GM21723 (cell line): ENCODE measurements around the gene ZSWIM1.
"Not testable (repeated sequence)": the region's sequence is repeated elsewhere in the genome, so short reads cannot be mapped to it uniquely, and the experiment has no call there.

ENCODE experiments used
- ATAC-seq: cut with Tn5 transposase; IDR thresholded peaks from one replicate; pipeline ENCODE4 v1.9.1; 2021; ENCODE audit warnings: mild to moderate bottlenecking, moderate library complexity; ENCODE audit not compliant: unreplicated experiment

ZSWIM1 gene

GRCh38 chr20:45887346-45887715, 6.3 kb downstream of the ZSWIM1 start, which contains the start of gene SPATA25:
Gene SPATA25, minus strand, starts transcription at chr20:45887622. Its CDS starts 32 bp downstream, at chr20:45887590.
- no peak for ATAC-seq

DNA sequence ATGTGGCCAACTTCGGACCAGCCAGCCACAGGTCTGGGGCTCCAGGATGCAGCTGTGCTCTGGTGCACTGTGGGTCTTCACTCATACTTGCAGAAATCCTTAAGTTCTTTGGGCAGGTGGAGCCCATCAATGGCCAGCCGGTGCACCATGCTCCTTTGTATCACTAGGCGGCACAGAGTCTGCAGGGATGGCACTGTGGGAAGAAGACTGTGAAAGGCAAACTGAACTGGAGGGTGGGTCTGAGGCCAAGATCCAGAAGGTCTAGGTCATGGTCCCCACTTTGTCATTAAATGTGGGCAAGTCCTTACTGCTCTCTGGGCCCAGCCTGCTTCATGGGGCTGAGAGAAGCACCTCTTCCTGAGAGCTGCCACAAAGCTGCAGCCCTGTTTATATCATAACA, 7.7 kb downstream of the ZSWIM1 start:
- ATAC-seq, result no peak

DNA sequence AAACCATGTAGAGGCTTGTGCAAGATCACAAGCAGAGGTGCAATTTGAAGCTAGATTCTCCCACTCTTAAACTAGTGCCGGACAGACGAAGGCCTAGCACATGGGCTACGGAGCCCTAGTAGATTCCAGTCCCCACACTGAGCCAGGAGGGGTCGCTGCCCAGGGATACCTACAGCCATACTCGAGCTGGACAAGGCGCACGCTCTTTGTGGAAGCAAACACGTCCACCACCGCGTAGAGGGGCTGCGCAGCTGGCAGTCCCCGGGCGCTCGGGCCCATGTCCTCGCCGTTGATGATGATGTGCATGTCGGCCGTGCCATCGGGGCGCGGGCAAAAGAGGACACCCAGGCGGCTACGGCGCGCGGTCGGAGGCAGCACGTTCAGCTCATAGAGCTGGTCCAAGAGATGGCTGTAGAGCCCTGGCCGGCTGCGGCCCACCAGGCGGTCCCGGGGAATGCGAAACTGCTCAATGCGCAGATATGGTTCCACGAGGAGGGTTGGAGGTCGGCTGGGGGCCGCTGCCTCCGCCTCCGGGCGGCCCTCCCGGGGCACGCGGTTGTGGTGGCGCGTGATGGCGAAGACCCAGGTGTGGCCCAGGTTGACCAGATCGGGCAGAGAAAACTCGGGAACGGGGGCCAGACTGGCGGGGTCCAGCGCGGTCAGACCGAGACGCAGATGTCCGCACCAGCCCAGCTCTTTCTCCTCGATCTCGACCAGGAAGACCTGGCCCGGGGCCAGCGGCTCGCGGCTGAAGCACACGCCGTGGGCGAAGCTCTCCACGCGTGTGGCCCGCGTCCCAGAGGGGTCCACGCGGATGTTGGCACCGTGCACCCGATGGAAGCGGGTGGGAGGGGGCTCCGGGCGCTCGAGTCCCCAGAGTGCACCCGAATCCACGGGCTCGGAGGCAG, 9.3 kb downstream of the ZSWIM1 start:
- ATAC-seq, result peak; percentile 26

- ATAC-seq, result peak; percentile 78
Measured at GRCh38 chr20:45890985-45891983, 10.3 kb downstream of the ZSWIM1 start, which contains the start of the genes CTSA and NEURL2. Gene CTSA, plus strand, starts transcription at chr20:45891335. Its CDS starts 234 bp downstream, at chr20:45891569. Gene NEURL2, minus strand, starts transcription at chr20:45891208. Its CDS starts 217 bp downstream, at chr20:45890991.

- no peak for ATAC-seq
Measured at GRCh38 chr20:45892049-45892825, 11.2 kb downstream of the ZSWIM1 start.

DNA sequence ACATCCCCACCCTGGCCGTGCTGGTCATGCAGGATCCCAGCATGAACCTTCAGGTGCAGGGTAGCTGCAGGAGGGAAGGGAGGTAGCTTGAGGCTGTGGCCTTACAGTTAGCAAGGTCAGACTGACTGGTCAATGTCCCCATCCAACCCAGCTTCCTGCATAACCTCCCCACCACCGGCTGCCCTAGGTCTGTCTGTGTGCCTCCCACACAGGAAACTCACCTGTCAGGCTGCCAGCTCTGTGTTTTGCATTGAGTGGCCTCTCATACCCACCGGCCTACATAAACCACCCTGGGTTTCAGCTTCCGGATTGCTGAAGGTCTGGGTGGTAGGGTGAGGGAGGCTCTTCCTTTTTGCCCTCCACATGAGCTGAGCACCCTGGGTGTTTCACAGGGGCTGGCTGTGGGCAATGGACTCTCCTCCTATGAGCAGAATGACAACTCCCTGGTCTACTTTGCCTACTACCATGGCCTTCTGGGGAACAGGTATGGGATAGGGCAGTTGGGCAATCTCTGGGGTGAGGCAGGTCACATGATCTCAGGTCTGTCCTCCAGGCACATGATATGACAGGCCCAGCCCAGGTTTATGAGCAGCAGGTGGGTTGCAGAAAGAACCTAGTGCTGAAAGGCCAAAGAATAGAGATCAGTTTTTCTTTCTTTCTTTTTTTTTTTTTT, 11.9 kb downstream of the ZSWIM1 start:
- no peak for ATAC-seq

GRCh38 chr20:45893831-45894230, 12.8 kb downstream of the ZSWIM1 start:
- ATAC-seq, result no peak

DNA sequence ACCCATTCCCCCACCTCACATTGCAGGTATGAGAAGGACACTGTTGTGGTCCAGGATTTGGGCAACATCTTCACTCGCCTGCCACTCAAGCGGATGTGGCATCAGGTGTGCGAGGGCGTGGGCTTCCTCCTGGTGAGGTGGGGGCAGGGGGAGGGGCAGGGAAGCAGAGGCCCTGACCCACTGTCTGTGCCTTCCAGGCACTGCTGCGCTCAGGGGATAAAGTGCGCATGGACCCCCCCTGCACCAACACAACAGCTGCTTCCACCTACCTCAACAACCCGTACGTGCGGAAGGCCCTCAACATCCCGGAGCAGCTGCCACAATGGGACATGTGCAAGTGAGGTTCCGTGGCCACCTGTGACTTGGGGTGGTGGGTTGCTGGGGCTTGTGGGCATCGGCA, 13.8 kb downstream of the ZSWIM1 start:
- ATAC-seq, result no peak

DNA sequence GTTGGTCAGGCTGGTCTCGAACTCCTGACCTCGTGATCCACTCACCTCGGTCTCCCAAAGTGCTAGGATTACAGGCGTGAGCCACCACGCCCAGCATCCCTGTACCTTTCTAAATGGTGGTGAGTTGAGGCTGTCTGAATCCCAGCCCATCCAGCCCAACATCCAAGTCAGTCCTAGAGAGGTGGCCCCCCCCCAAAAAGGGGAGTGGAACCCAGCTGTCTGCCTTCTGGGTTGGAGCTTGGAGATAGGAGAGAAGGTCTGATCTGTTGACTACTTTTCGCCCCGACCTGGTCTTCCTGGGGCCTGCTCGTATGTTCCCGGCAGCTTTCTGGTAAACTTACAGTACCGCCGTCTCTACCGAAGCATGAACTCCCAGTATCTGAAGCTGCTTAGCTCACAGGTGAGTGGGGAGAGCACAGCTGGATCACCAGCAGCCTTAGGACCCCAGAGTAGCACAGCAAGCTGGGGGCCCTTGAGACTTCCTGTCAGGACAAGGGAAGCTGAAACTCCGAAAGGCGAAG, 15.7 kb downstream of the ZSWIM1 start:
- no peak for ATAC-seq

DNA sequence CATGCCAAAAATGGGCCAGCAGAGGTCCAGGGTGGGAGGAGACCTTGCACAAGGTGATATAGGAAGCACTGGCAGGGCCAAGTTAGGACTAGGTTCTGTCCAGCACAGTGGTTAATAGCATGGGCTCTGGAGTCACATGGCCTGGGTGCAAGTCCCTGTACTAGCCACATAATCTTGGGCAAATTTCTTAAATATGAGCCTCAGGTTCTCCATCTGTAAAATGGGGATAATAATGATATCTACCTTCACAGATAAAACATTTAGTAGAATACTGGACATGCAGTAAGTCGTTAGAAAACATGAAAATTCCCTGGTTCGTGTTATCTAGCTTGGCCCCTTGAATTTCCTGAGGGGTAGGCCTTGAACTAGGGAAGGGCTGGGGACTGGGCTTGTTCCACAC, 16.3 kb downstream of the ZSWIM1 start:
- no peak for ATAC-seq

DNA sequence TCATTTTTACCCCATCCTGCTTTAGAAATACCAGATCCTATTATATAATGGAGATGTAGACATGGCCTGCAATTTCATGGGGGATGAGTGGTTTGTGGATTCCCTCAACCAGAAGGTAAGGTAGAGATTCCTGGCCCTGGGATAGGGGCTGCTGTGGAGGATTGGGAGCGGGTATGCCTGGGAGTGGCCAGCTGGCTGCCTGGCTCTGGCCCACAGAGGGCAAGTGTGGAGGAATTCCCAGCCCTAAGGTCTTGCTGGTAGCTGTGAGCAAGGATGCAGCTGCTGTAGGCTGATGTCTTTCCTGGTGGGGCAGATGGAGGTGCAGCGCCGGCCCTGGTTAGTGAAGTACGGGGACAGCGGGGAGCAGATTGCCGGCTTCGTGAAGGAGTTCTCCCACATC, 16.7 kb downstream of the ZSWIM1 start:
- ATAC-seq, result no peak

DNA sequence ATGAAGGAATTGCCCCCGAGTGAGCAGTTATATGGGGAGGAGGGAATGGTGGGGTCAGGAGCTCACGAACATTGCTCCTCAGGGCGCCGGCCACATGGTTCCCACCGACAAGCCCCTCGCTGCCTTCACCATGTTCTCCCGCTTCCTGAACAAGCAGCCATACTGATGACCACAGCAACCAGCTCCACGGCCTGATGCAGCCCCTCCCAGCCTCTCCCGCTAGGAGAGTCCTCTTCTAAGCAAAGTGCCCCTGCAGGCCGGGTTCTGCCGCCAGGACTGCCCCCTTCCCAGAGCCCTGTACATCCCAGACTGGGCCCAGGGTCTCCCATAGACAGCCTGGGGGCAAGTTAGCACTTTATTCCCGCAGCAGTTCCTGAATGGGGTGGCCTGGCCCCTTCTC, 17.3 kb downstream of the ZSWIM1 start:
- no peak for ATAC-seq

- ATAC-seq, result no peak
Measured at GRCh38 chr20:45899046-45899835, 18.2 kb downstream of the ZSWIM1 start.

DNA sequence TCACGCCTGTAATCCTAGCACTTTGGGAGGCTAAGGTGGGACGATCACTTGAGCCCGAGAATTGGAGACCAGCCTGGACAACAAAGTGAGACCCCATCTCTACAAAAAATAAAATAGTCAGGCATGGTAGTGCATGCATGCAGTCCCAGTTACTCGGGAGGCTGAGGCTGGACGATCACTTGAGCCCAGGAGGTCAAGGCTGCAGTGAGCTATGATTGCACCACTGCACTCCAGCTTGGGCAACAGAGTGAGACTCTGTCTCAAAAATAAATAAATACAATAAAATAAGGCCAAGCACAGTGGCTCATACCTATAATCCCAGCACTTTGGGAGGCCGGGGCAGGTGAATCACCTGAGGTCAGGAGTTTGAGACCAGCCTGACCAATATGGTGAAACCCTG, 20.3 kb downstream of the ZSWIM1 start:
- not testable (repeated sequence) for ATAC-seq

GRCh38 chr20:45902199-45902701, 21.2 kb downstream of the ZSWIM1 start:
- ATAC-seq, result no peak

- no peak for ATAC-seq
Measured at GRCh38 chr20:45904583-45905504, 23.8 kb downstream of the ZSWIM1 start.

DNA sequence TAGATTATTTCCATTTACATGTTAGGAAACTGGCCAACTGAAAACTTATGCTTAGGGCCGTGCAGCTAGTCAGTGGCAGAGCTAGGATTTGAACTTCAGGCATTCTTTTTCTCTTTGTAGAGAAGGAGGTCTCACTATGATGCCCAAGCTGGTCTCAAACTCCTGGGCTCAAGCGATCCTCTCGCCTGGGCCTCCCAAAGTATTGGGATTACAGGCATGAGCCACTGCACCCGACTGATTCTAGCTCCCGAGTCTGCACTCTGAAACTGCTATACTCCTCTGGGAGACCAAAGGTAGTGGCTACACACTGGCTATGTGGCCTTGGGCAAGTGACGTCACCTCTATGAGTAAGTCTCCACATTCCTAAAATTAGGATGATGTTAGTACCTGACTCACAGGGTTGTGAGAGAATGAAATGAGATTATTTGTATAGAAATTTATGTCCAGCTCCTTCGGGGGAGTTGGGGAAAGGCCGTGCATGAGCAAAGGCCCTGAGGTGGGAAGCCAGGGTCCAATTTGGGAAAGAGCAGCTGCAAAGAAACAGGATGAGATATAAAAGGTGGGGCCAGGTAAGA, 24.6 kb downstream of the ZSWIM1 start:
- ATAC-seq, result no peak
